Pancreas (tissue), 10 donors: Measurements from ENCODE around the gene IFNGR2. TPM values are rescaled to one million over a fixed set of nuclear protein-coding genes. Genes with fewer than 3 reads are reported as not detected.
A peak's percentile ranks its signal among the peaks of the same experiment; 100 is the strongest.

ENCODE experiments used
- ATAC-seq, 4 donors: fragments of 200-7000 bp; cut with Tn5 transposase; one replicate each; pipeline versions ENCODE4 v1.8.0 to v1.9.1; 2020; ENCODE audit warnings: mild to moderate bottlenecking in 4 of 4, moderate library complexity in 4 of 4
- DNase-seq, 6 donors: peaks; one replicate each; pipeline ENCODE4 v3.0.0-alpha.2; 2020
- FAIRE-seq: peaks from 2 replicates; lab custom pipeline; 2012; peaks lifted over from hg19 to GRCh38; lab: Jason Lieb, UNC
- H3K27ac ChIP-seq, 4 donors: fragments of 200-600 bp; sonication (generic); 1 replicate in 3 of 4; 2 replicates in 1 of 4; pipeline versions ENCODE4 v1.5.0 to v1.8.0; 2020
- H3K27me3 ChIP-seq, 4 donors: fragments of 200-600 bp; one replicate each; pipeline ENCODE4 v1.8.0; 2021
- H3K36me3 ChIP-seq, 3 donors: fragments of 200-600 bp; sonication (generic) in 1 of 3; one replicate each; pipeline versions ENCODE4 v1.5.0 to v1.8.0; 2020 to 2021
- H3K4me1 ChIP-seq, 3 donors: fragments of 200-600 bp; one replicate each; pipeline ENCODE4 v1.8.0; 2021
- H3K4me3 ChIP-seq, 4 donors: fragments of 200-600 bp; sonication (generic) in 2 of 4; one replicate each; pipeline versions ENCODE4 v1.5.0 to v1.8.0; 2020 to 2021
- H3K9me3 ChIP-seq, 4 donors: fragments of 200-600 bp; one replicate each; pipeline ENCODE4 v1.8.0; 2021
- WGBS, 2 donors: extraction: QIAGEN DNeasy Blood & Tissue Kit; methylation state at CpG; one replicate each; pipeline ENCODE4 v1.1.7; 2013; 5-methylcytosine and 5-hydroxymethylcytosine counted together
- intact Hi-C, 3 donors: fragments of 100-400 bp; cut with DNase I; formaldehyde crosslinking; loops; one replicate each; pipeline versions ENCODE4 v1.11.1 to v1.14.2; 2022
- polyA plus RNA-seq, 2 donors: library from polyadenylated mRNA; stranded (reverse); fragments of 200-250 nt; gene quantifications; one replicate each; pipeline ENCODE4 v1.2.3, GENCODE V29; 2013
- total RNA-seq, 6 donors: library from RNA; stranded (reverse); fragmentation: NEBNext Ultra II Directional in 4 of 6; extraction: Animal tissue kit (Norgen Biotek cat#: 25700) in 4 of 6; gene quantifications; one replicate each; pipeline versions ENCODE4 v1.2.1 to v1.2.4, GENCODE V29; 2021 to 2023
- TF ChIP-seq, protein P1 (sequence below), 4 donors: fragments of 200-600 bp; sonication (generic) in 3 of 4; IDR thresholded peaks; one replicate each; pipeline versions ENCODE4 v1.5.0 to v1.8.0; 2021; ENCODE audit warnings: antibody characterized with exemption in 4 of 4
- donor health status: healthy with polysubstance abuse.
- donor health status: DM: no; HTN: no; CAD: no; lungs with moderate emphysema.
- donor health status: DM: no; HTN: no; CAD: no.
- donor health status: control.
- donor health status: control.
- donor health status: Bipolar disorder and iron deficiency.
- donor health status: DM: yes; HTN: yes; CAD: no.
- donor health status: DM: no; HTN: no; CAD: no.
- donor health status: DM: no; HTN: no; CAD: no.
- donor health status: DM: yes; HTN: yes; CAD: no.

Gene IFNGR2
- total and polyA plus RNA-seq, 8 donors = 10.1 to 56.5 (median 19.9) TPM

- WGBS, 2 donors = 86 to 88% methylated on average over 3 of the region's 3 CpGs
- no peak overlapping the region for H3K27ac ChIP-seq
- no peaks in the 10 kb centered on the region for H3K36me3 ChIP-seq
- intact Hi-C loops = no loop called here
- no peaks in the 10 kb centered on the region for H3K27me3 ChIP-seq
- FAIRE-seq (no peak), DNase-seq (no peak), ATAC-seq (no peak)
- no peaks in the 10 kb centered on the region for H3K4me1 ChIP-seq
- TF ChIP-seq, protein P1, sequence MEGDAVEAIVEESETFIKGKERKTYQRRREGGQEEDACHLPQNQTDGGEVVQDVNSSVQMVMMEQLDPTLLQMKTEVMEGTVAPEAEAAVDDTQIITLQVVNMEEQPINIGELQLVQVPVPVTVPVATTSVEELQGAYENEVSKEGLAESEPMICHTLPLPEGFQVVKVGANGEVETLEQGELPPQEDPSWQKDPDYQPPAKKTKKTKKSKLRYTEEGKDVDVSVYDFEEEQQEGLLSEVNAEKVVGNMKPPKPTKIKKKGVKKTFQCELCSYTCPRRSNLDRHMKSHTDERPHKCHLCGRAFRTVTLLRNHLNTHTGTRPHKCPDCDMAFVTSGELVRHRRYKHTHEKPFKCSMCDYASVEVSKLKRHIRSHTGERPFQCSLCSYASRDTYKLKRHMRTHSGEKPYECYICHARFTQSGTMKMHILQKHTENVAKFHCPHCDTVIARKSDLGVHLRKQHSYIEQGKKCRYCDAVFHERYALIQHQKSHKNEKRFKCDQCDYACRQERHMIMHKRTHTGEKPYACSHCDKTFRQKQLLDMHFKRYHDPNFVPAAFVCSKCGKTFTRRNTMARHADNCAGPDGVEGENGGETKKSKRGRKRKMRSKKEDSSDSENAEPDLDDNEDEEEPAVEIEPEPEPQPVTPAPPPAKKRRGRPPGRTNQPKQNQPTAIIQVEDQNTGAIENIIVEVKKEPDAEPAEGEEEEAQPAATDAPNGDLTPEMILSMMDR (IDR thresholded peaks at IDR 0.05) = no peak
- no peak overlapping the region for H3K4me3 ChIP-seq
- H3K9me3 ChIP-seq = no peaks in the 10 kb centered on the region
Measured at GRCh38 chr21:33397717-33398116, 5.5 kb upstream of the IFNGR2 start.

- Histone ChIP-seq H3K4me1 (no peaks in the 10 kb centered on the region), H3K27me3 (no peaks in the 10 kb centered on the region), H3K36me3 (no peaks in the 10 kb centered on the region), H3K27ac (no peak overlapping the region), H3K4me3 (no peak overlapping the region), H3K9me3 (no peaks in the 10 kb centered on the region)
- intact Hi-C loops = no loop called here
- 80 to 86% methylated on average over 5 of the region's 5 CpGs for WGBS, 2 donors
- ATAC-seq (no peak), DNase-seq (no peak), FAIRE-seq (no peak)
- TF ChIP-seq, protein P1 (IDR thresholded peaks at IDR 0.05) = no peak
Measured at GRCh38 chr21:33398361-33398760, 4.9 kb upstream of the IFNGR2 start.

DNA sequence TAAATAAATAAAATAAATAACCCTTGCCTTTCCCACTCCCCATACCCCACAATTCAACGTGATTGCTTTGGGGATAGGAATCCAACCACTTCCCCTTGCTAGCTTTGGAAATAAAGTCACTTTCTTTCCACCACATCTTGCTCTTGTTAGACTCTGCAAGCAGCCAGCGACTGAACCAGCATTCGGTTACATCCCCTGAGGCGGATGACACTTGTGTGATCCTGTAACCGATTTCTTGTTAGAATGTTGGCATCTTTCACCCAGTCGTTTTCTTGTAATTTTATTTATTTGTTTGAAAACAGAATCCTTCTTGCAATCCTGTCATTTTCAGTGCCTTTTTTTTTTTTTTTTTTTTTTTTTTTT lies 1.6 kb upstream of the IFNGR2 start:
- intact Hi-C loops = no loop called here
- Histone ChIP-seq H3K9me3 (no peaks in the 10 kb centered on the region), H3K4me1 (peaks cover 0 to 17% (median 5%) of the 10 kb centered on the region in 3 donors), H3K36me3 (no peaks in the 10 kb centered on the region), H3K4me3 (no peak overlapping the region), H3K27me3 (no peaks in the 10 kb centered on the region), H3K27ac (peak overlapping the region in 2 of 4 donors; percentile 91 to 95)
- DNase-seq (no peak), ATAC-seq (no peak), FAIRE-seq (no peak)
- TF ChIP-seq, protein P1 (IDR thresholded peaks at IDR 0.05) = no peak
- WGBS, 2 donors = 87 to 95% methylated on average over 6 of the region's 6 CpGs

DNA sequence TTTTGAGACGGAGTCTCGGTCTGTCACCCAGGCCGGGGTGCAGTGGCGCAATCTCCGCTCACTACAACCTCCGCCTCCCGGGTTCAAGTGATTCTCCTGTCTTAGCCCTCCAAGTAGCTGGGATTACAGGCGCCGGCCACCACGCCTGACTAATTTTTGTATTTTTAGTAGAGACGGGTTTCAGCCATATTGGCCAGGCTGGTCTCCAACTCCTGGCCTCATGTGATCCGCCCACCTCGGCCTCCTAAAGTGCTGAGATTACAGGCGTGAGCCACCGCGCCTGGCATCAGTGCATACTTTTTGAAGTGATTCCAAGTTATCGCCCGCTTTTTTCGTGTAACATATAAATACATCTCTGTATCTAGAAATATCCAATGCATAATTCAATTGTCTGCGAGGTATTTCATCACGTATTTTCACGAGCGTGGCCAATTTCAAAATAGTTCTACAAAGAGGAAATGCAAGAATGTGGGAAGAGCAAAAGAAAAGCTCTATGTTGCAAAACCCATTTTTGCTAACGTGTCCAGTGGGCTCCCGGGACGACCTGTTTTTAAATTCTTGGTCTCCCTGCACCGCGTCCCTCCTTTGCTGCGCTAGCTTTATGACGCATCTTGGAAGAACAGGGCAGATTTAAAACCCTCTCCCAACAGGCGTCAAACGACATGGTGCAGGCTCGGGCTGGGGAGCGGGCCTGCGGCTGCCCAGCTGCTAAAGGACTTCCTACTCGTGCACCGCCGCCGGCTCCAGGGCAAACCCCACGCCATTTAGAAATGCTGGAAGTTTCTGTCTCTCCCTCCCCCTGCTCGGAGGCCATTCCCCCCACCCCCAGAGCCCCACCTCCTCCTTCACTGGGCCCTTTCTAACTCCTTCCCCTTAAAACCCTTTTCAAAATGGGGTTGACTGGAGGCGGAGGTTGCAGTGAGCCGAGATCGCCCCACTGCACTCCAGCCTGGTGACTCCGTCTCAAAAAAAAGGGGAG lies 923 bp upstream of the IFNGR2 start:
- WGBS, 2 donors = 70 to 74% methylated on average over 44 to 45 of the region's 45 CpGs
- peak overlapping the region in 3 of 4 donors; percentile 81 to 92 (median 84) for H3K4me3 ChIP-seq
- H3K9me3 ChIP-seq = no peaks in the 10 kb centered on the region
- H3K27ac ChIP-seq = peak overlapping the region; percentile 57 to 95 (median 89)
- no peaks in the 10 kb centered on the region for H3K36me3 ChIP-seq
- no peak for FAIRE-seq
- DNase-seq = peak in 4 of 6 donors; percentile 19 to 61 (median 46)
- H3K4me1 ChIP-seq = peaks cover 0 to 23% (median 5%) of the 10 kb centered on the region in 3 donors
- ATAC-seq = peak; percentile 8 to 43 (median 34)
- H3K27me3 ChIP-seq = no peaks in the 10 kb centered on the region
- TF ChIP-seq, protein P1 (IDR thresholded peaks at IDR 0.05) = no peak
- intact Hi-C loops = no loop called here
